Measurements from ENCODE around the gene FAM234A.

Gene FAM234A, protein sequence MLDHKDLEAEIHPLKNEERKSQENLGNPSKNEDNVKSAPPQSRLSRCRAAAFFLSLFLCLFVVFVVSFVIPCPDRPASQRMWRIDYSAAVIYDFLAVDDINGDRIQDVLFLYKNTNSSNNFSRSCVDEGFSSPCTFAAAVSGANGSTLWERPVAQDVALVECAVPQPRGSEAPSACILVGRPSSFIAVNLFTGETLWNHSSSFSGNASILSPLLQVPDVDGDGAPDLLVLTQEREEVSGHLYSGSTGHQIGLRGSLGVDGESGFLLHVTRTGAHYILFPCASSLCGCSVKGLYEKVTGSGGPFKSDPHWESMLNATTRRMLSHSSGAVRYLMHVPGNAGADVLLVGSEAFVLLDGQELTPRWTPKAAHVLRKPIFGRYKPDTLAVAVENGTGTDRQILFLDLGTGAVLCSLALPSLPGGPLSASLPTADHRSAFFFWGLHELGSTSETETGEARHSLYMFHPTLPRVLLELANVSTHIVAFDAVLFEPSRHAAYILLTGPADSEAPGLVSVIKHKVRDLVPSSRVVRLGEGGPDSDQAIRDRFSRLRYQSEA

DNA sequence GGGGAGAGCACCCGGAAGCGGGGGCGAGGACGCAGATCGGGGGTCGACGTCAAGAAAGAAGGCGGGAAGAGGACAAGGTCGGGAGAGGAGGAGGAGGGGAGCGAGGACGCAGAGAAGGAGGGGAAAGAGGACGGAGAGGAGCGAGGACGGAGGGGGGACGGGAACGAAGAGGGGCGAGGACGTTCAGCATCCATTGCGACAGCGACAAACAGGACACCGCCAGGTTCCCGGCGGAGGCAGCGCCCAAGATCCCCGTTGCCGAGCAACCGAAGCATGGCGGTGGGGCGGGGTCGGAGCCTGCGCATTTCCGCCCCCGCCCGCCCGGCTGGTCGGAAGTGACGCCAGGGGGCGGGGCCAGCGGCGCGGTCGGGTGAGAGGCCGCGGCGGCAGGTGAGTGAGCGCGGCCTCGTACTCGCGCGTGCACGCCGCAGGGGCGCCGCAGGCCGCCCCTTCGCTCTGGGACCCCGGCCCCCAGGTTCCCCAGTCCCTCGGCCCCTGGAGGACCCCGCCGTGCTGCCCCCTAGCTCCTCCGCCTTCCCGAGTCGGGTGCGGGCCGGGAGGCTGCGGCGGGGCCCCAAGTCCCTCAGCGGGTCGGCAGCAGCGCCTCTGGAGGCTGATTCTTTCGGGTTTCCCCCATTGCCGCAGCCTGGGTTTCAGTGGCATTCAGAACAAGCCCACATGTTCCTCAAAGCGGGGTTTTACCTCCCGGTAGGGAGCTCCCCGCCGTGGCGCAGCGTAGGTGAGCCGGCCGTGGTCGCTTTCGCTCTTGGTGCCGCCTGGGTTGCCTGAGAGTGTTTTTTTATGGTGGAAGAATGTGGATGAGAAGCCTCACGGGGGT is at the start of gene FAM234A:
FAM234A (plus strand) TSS at position 354 of the 838 bp plus-strand sequence. CDS start 19,593 bp downstream, outside the sequence.
- peak; percentile 97 for DNase-seq (ENCODE audit: low spot score)
- in situ Hi-C loops (cut with MboI; ENCODE audit: low pct_unique_long_range_greater_than_20kb, low sequenced_read_pairs, unreplicated experiment), result no loop called here
- TF ChIP-seq, protein P1, sequence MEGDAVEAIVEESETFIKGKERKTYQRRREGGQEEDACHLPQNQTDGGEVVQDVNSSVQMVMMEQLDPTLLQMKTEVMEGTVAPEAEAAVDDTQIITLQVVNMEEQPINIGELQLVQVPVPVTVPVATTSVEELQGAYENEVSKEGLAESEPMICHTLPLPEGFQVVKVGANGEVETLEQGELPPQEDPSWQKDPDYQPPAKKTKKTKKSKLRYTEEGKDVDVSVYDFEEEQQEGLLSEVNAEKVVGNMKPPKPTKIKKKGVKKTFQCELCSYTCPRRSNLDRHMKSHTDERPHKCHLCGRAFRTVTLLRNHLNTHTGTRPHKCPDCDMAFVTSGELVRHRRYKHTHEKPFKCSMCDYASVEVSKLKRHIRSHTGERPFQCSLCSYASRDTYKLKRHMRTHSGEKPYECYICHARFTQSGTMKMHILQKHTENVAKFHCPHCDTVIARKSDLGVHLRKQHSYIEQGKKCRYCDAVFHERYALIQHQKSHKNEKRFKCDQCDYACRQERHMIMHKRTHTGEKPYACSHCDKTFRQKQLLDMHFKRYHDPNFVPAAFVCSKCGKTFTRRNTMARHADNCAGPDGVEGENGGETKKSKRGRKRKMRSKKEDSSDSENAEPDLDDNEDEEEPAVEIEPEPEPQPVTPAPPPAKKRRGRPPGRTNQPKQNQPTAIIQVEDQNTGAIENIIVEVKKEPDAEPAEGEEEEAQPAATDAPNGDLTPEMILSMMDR (IDR thresholded peaks at IDR 0.05; ENCODE audit: extremely low read depth, insufficient read depth, missing control alignments), result peak; percentile 46

DNA sequence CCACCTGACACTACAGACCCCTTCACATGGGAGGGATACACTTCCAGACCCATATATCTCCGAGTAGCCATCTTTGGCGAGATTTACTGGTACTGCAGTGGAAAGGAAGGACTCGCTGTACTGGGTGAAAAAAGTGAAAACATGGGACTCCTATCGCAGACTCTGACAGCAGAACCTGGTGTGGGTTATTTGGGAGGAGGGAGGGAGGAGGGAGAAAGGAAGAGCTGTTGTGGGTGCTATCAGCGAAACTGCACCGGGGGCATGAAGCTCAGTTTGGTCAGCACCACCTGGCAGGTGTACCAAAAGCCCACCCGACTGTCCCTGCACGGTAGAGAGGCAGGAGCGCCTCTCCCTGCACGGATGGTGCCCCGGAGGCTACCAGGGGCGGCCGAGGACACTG is 49.4 kb upstream of the FAM234A start:
- in situ Hi-C loops (cut with MboI; ENCODE audit: low pct_unique_long_range_greater_than_20kb, low sequenced_read_pairs, unreplicated experiment), result no loop called here
- DNase-seq (ENCODE audit: low spot score), result no peak
- TF ChIP-seq, protein P1 (IDR thresholded peaks at IDR 0.05; ENCODE audit: extremely low read depth, insufficient read depth, missing control alignments), result no peak

DNA sequence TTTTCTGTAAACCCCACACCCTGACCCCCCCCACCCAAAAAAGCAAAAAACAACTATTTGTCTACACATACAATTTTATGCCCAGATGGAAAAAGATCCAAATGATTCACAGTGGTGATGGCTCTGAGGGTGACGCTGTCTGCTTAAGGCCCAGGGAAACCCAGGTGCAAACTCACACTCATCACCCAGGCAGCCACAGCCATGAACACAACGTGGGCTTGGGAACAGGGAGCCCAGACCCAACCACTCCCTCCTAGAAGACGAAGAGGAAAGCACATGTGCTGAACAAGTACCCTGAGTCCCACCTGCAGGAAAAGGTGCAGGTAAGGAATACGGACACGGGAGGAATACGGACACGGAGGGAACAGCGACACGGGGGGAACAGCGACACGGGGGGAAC is 48.9 kb upstream of the FAM234A start:
- in situ Hi-C loops (cut with MboI; ENCODE audit: low pct_unique_long_range_greater_than_20kb, low sequenced_read_pairs, unreplicated experiment), result no loop called here
- TF ChIP-seq, protein P1 (IDR thresholded peaks at IDR 0.05; ENCODE audit: extremely low read depth, insufficient read depth, missing control alignments), result no peak
- DNase-seq (ENCODE audit: low spot score), result no peak

DNA sequence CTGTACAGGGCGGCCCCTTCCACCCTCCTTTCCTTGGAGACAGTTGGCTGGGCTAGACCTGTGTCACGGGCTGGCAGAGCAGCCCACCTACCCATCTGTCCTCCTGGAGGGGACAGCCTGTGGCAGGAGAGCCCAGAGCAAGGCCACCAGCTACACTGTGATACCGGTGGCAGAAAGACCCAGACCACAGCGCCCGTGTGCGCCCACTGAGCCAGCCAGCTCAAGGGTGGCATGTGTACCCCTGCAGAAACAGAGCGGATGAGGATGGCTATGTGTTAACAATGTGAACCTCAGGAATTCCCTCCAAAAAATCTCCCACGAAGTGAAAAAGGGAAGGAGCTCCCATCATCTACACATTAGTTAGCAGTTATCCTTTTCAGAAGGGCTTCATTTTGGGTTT is 47.3 kb upstream of the FAM234A start:
- in situ Hi-C loops (cut with MboI; ENCODE audit: low pct_unique_long_range_greater_than_20kb, low sequenced_read_pairs, unreplicated experiment), result no loop called here
- TF ChIP-seq, protein P1 (IDR thresholded peaks at IDR 0.05; ENCODE audit: extremely low read depth, insufficient read depth, missing control alignments), result no peak
- DNase-seq (ENCODE audit: low spot score), result no peak

DNA sequence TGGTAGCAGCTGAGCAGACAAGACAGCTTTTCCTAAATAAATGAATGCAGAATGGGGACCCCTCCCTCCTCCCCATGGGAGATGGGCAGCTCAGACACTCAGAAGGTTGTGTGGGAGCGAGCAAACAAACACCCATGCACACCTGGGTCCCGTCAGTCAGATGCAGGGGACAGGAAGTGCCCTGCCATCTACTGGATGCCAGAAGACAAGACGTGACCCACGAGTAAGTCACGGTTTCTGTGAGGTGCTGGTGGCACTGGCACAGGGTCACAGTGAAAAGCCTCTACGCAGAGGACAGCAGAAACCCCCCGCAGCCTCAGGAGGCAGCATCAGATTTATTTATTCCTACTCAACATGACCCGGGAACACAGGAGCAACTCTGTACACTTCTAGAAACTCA is 45.9 kb upstream of the FAM234A start:
- in situ Hi-C loops (cut with MboI; ENCODE audit: low pct_unique_long_range_greater_than_20kb, low sequenced_read_pairs, unreplicated experiment), result no loop called here
- TF ChIP-seq, protein P1 (IDR thresholded peaks at IDR 0.05; ENCODE audit: extremely low read depth, insufficient read depth, missing control alignments), result peak; percentile 37
- no peak for DNase-seq (ENCODE audit: low spot score)

DNA sequence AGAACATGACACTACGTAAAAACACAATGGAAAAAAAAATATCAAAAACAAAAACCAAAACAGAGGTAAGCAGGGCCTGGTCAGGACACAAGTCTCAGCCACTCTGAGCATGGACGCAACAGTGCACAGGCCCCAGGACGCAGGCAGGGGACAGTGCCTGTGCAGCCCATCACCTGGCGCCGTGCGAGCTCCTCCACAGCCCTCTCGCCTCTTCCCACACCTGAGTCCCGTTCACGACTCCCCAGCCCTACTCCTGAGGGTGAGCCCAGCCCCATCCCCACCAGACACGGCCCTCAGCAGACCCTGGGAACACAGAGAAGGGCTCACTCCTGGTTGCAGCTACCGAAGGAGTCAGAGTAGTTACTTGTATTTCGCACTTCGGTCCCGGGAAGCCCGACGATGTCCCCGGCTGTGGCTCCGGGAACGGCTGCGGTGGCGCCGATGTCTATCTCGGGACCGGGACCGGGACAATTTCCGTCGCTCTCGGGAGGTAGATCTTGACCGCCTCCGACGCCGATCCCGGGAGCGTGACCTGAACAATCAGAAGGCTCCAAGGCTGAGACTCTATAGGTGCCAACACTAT is 44.9 kb upstream of the FAM234A start:
- TF ChIP-seq, protein P1 (IDR thresholded peaks at IDR 0.05; ENCODE audit: extremely low read depth, insufficient read depth, missing control alignments), result no peak
- in situ Hi-C loops (cut with MboI; ENCODE audit: low pct_unique_long_range_greater_than_20kb, low sequenced_read_pairs, unreplicated experiment), result no loop called here
- no peak for DNase-seq (ENCODE audit: low spot score)
